ENCODE results near the gene BAD.

- TF ChIP-seq, protein P1, sequence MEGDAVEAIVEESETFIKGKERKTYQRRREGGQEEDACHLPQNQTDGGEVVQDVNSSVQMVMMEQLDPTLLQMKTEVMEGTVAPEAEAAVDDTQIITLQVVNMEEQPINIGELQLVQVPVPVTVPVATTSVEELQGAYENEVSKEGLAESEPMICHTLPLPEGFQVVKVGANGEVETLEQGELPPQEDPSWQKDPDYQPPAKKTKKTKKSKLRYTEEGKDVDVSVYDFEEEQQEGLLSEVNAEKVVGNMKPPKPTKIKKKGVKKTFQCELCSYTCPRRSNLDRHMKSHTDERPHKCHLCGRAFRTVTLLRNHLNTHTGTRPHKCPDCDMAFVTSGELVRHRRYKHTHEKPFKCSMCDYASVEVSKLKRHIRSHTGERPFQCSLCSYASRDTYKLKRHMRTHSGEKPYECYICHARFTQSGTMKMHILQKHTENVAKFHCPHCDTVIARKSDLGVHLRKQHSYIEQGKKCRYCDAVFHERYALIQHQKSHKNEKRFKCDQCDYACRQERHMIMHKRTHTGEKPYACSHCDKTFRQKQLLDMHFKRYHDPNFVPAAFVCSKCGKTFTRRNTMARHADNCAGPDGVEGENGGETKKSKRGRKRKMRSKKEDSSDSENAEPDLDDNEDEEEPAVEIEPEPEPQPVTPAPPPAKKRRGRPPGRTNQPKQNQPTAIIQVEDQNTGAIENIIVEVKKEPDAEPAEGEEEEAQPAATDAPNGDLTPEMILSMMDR (IDR thresholded peaks at IDR 0.05 in 4 of 5, conservative IDR thresholded peaks at IDR 0.05 in 1 of 5): no peak
- no peak for TF ChIP-seq POLR2A (IDR thresholded peaks at IDR 0.05)
Measured at GRCh38 chr11:64259533-64260067, 24.9 kb downstream of the BAD start.
